CD4-positive, alpha-beta T cell treated with Interferon alpha-2 for 1 hour (primary cell): ENCODE data around the gene CEP85.
"Not testable (repeated sequence)": the region's sequence is repeated elsewhere in the genome, so short reads cannot be mapped to it uniquely, and the experiment has no call there.

Source experiments
- DNase-seq, 2 donors: peaks; one replicate each; pipeline ENCODE4 v3.0.0-alpha.2; 2020 to 2022

CEP85 gene

GRCh38 chr1:26291433-26291832, 57.4 kb downstream of the CEP85 start:
- DNase-seq: no peak

GRCh38 chr1:26291939-26292338, 57.9 kb downstream of the CEP85 start:
- DNase-seq: no peak

- DNase-seq: not testable (repeated sequence)
Measured at GRCh38 chr1:26292735-26293134, 58.7 kb downstream of the CEP85 start.

- no peak for DNase-seq
Measured at GRCh38 chr1:26293911-26294463, 60.0 kb downstream of the CEP85 start.

GRCh38 chr1:26295194-26296138, 61.5 kb downstream of the CEP85 start:
- DNase-seq: no peak

- no peak for DNase-seq
Measured at GRCh38 chr1:26296340-26297056, 62.5 kb downstream of the CEP85 start.

GRCh38 chr1:26297057-26297790, 63.2 kb downstream of the CEP85 start:
- no peak for DNase-seq

- no peak for DNase-seq
Measured at GRCh38 chr1:26297791-26298124, 63.8 kb downstream of the CEP85 start.

- no peak for DNase-seq
Measured at GRCh38 chr1:26300578-26301275, 66.7 kb downstream of the CEP85 start.

GRCh38 chr1:26302733-26303405, 68.9 kb downstream of the CEP85 start:
- DNase-seq: no peak

- no peak for DNase-seq
Measured at GRCh38 chr1:26305667-26306289, 71.8 kb downstream of the CEP85 start.

- DNase-seq: peak; percentile 92 to 95
Measured at GRCh38 chr1:26306290-26307229, 72.6 kb downstream of the CEP85 start, which contains the start of gene UBXN11. Gene UBXN11 (minus strand): TSS chr1:26306636. CDS start chr1:26302883, 3,753 bp downstream.

- DNase-seq: peak in 1 of 2 donors; percentile 55
Measured at GRCh38 chr1:26307363-26307781, 73.4 kb downstream of the CEP85 start.

GRCh38 chr1:26307966-26308899, 74.2 kb downstream of the CEP85 start:
- DNase-seq: not testable (repeated sequence)

- no peak for DNase-seq
Measured at GRCh38 chr1:26314501-26314900, 80.5 kb downstream of the CEP85 start.

GRCh38 chr1:26315874-26316850, 82.2 kb downstream of the CEP85 start:
- DNase-seq: no peak

- no peak for DNase-seq
Measured at GRCh38 chr1:26317146-26317545, 83.1 kb downstream of the CEP85 start.
